MM.1S (cell line): ENCODE results near the gene PLXNB1.

Experiments used
- CTCF ChIP-seq: fragments of 300-600 bp; sonication (generic); IDR thresholded peaks from 2 replicates; pipeline ENCODE4 v1.5.1; 2016; ENCODE audit warnings: antibody characterized with exemption, low read length, mixed read lengths
- EZH2phosphoT487 ChIP-seq: fragments of 300-600 bp; sonication (generic); IDR thresholded peaks from 2 replicates; pipeline ENCODE4 v1.6.1; 2018; ENCODE audit warnings: antibody characterized with exemption, low read length

- TF ChIP-seq CTCF = no peak
- TF ChIP-seq EZH2phosphoT487 = no peak
Observed at GRCh38 chr3:48423883-48424695, 5.8 kb downstream of the PLXNB1 start.
